OCI-LY3 (cell line): ENCODE results near the gene TENT4B.

Experiments used
- H2AFZ ChIP-seq: fragments of 200-600, 300-600 bp; shearing (Covaris generic); 2 replicates; pipeline ENCODE4 v1.6.0; 2014; ENCODE audit warnings: antibody characterized with exemption, low read depth, low read length
- H3K27ac ChIP-seq: fragments of 200-600, 300-600 bp; sonication (generic); 2 replicates; pipeline ENCODE4 v1.5.1; 2014; ENCODE audit warnings: mild to moderate bottlenecking, low read length, moderate library complexity, mixed read lengths
- H3K27me3 ChIP-seq: fragments of 200-600, 300-600 bp; sonication (generic); 2 replicates; pipeline ENCODE4 v1.6.1; 2014; ENCODE audit warnings: low read depth, low read length, mixed read lengths
- H3K36me3 ChIP-seq: fragments of 200-600, 300-600 bp; sonication (generic); replicated peaks from 2 replicates; pipeline ENCODE3; 2014; ENCODE audit warnings: low read depth, low read length, mixed read lengths
- H3K4me1 ChIP-seq: fragments of 300-600, 200-600 bp; sonication (generic); 2 replicates; pipeline ENCODE4 v1.6.1; 2014; ENCODE audit warnings: low read length, mixed read lengths
- H3K4me2 ChIP-seq: fragments of 200-600, 300-600 bp; sonication (generic); 2 replicates; pipeline ENCODE4 v1.6.1; 2014; ENCODE audit warnings: low read length, mixed read lengths
- H3K4me3 ChIP-seq: fragments of 300-600, 200-600 bp; sonication (generic); 2 replicates; pipeline ENCODE4 v1.5.1; 2014; ENCODE audit warnings: antibody characterized with exemption, mild to moderate bottlenecking, low read length, moderate library complexity
- H3K79me2 ChIP-seq: fragments of 300-600, 200-600 bp; shearing (Covaris generic); 2 replicates; pipeline ENCODE4 v1.6.1; 2014; ENCODE audit warnings: mild to moderate bottlenecking, low read length, mixed read lengths
- H3K9ac ChIP-seq: fragments of 300-600, 200-600 bp; shearing (Covaris generic); 2 replicates; pipeline ENCODE4 v1.6.0; 2014; ENCODE audit warnings: mild to moderate bottlenecking, low read length, moderate library complexity
- H3K9me3 ChIP-seq: fragments of 200-600, 300-600 bp; shearing (Covaris generic); 2 replicates; pipeline ENCODE4 v1.6.1; 2014; ENCODE audit warnings: low read length, mixed read lengths; ENCODE audit not compliant: insufficient read depth
- H4K20me1 ChIP-seq: fragments of 200-600, 300-600 bp; sonication (generic); 2 replicates; pipeline ENCODE4 v1.6.1; 2016; ENCODE audit warnings: low read length, mixed read lengths; ENCODE audit not compliant: insufficient read depth
- EZH2phosphoT487 ChIP-seq: fragments of 200-600 bp; shearing (Covaris generic); IDR thresholded peaks from 2 replicates; pipeline ENCODE4 v1.6.1; 2018; ENCODE audit warnings: antibody characterized with exemption, mixed run types, low read depth
- TF ChIP-seq, protein P1 (sequence below): fragments of 200-600, 300-600 bp; sonication (generic); IDR thresholded peaks from 2 replicates; pipeline ENCODE4 v1.5.1; 2014; ENCODE audit warnings: antibody characterized with exemption, low read length, low read depth

TENT4B gene

DNA sequence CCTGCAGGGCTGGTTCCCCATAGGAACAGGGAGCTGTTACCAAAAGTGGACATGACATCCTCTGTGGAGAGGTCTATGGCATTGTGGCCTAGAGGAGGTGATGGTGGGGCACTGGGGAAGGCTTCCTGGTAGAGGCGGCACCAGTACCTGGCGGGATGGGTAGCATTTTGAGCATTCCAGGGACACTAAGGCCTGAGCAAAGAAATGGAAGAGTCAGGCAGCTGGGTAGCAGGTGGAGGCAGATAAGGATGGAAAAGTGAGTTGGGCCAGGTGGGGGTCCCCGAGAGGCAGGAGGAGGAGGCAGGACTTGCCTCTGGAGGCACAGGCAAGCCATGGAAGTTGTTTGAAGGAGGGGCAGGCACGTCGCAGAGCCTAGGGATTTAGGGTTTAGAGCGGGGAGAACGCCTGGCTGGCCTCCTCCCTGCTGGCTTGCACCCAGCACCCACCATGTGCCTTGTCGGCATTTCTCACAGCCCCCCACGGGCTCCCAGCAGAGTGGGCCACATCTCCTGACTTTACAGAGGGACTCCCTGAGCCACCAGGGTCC, 108.1 kb downstream of the TENT4B start:
- Histone ChIP-seq H2AFZ (no peak overlapping the region), H3K27me3 (no peaks in the 10 kb centered on the region), H3K4me2 (no peak overlapping the region), H4K20me1 (no peaks in the 10 kb centered on the region), H3K4me1 (peaks cover 21% of the 10 kb centered on the region), H3K9ac (no peak overlapping the region), H3K36me3 (no peaks in the 10 kb centered on the region), H3K79me2 (no peaks in the 10 kb centered on the region), H3K9me3 (no peaks in the 10 kb centered on the region), H3K27ac (no peak overlapping the region), H3K4me3 (no peak overlapping the region)
- TF ChIP-seq, protein P1, sequence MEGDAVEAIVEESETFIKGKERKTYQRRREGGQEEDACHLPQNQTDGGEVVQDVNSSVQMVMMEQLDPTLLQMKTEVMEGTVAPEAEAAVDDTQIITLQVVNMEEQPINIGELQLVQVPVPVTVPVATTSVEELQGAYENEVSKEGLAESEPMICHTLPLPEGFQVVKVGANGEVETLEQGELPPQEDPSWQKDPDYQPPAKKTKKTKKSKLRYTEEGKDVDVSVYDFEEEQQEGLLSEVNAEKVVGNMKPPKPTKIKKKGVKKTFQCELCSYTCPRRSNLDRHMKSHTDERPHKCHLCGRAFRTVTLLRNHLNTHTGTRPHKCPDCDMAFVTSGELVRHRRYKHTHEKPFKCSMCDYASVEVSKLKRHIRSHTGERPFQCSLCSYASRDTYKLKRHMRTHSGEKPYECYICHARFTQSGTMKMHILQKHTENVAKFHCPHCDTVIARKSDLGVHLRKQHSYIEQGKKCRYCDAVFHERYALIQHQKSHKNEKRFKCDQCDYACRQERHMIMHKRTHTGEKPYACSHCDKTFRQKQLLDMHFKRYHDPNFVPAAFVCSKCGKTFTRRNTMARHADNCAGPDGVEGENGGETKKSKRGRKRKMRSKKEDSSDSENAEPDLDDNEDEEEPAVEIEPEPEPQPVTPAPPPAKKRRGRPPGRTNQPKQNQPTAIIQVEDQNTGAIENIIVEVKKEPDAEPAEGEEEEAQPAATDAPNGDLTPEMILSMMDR: no peak
- TF ChIP-seq EZH2phosphoT487: no peak

DNA sequence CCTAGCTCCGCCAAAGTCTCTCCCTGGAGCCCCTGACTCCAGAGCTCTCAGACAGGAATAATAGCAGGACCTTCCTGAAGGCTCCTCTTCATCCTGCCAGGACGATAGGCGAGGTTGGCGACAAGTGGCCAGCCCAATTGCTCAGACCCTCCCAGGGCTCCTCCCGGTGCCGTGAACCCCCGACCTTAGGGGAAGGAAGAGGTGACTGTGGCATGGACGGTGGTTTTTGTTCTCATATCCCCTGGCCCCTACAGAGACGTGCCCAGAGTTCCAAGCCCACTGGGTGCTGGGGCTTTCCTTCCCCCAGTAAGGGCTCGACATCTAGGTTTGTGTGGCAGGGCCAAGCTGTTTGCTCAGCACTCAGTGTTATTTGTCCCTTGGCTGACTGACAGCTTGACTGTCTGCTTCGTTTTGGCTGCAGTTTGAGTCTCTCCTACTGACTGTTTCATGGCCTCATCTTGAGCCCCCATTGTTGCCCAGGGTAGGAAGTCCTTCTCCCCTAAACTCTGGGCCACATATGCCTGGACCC, 108.7 kb downstream of the TENT4B start:
- H4K20me1 ChIP-seq: no peaks in the 10 kb centered on the region
- H3K79me2 ChIP-seq: no peaks in the 10 kb centered on the region
- no peaks in the 10 kb centered on the region for H3K27me3 ChIP-seq
- TF ChIP-seq EZH2phosphoT487: no peak
- TF ChIP-seq, protein P1: no peak
- H3K36me3 ChIP-seq: no peaks in the 10 kb centered on the region
- H3K27ac ChIP-seq: no peak overlapping the region
- no peaks in the 10 kb centered on the region for H3K9me3 ChIP-seq
- no peak overlapping the region for H3K4me3 ChIP-seq
- no peak overlapping the region for H2AFZ ChIP-seq
- no peak overlapping the region for H3K4me2 ChIP-seq
- peaks cover 25% of the 10 kb centered on the region for H3K4me1 ChIP-seq
- no peak overlapping the region for H3K9ac ChIP-seq

DNA sequence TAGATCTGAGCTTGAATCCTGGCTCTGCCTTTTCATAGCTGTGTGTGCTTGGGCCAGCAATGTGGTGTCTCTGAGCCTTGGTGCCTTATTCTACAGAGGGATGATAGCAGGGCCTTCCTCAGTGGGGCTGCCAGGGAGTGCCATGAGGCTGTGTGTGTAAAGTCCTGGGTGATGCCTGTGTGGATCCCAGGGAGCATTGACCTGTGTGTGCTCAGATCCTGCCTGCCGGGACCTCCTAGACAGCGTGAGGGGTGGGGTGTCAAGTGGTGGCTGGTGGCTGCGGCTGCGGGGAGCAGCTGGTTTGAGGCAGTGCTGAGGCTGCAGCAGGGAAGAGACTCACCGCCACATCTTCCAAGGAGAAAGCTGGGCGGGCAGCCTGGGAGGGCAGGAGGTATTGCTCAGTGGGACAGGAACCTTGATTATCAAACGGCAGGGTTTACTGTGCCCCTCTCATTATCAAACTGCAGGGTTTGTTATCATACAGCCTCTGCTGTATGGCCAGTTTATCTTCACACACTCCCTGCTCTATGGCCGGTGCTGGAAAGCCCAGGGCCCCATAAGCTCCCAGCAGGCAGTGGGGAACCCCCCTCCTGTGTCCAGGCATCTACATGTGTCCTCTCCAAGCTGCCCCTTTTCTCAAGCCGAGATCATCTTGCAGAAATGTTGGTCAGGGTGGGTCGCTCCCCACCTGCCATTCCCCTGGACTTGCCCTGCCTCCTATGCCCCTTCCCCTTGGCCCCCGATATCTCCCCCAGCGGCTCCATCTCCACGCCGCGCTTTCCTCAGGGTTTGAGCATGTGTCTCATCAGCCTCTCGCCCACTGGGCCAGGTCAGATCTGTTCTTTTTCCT, 110.2 kb downstream of the TENT4B start:
- H3K4me1 ChIP-seq: peaks cover 32% of the 10 kb centered on the region
- no peaks in the 10 kb centered on the region for H3K27me3 ChIP-seq
- H3K9ac ChIP-seq: no peak overlapping the region
- H3K79me2 ChIP-seq: no peaks in the 10 kb centered on the region
- no peak overlapping the region for H3K4me2 ChIP-seq
- no peak overlapping the region for H3K4me3 ChIP-seq
- H4K20me1 ChIP-seq: no peaks in the 10 kb centered on the region
- no peak overlapping the region for H2AFZ ChIP-seq
- H3K27ac ChIP-seq: no peak overlapping the region
- H3K36me3 ChIP-seq: no peaks in the 10 kb centered on the region
- no peak for TF ChIP-seq EZH2phosphoT487
- TF ChIP-seq, protein P1: no peak
- no peaks in the 10 kb centered on the region for H3K9me3 ChIP-seq
